ENCODE measurements around the gene SUCO. TPM values are rescaled to one million over a fixed set of nuclear protein-coding genes. Genes with fewer than 3 reads are reported as not detected.
"Not testable (repeated sequence)": the region's sequence is repeated elsewhere in the genome, so short reads cannot be mapped to it uniquely, and the experiment has no call there.

Gene SUCO
- total RNA-seq, 4 donors from 2014 or later: 34.7 to 67.9 (median 37.7) TPM

DNA sequence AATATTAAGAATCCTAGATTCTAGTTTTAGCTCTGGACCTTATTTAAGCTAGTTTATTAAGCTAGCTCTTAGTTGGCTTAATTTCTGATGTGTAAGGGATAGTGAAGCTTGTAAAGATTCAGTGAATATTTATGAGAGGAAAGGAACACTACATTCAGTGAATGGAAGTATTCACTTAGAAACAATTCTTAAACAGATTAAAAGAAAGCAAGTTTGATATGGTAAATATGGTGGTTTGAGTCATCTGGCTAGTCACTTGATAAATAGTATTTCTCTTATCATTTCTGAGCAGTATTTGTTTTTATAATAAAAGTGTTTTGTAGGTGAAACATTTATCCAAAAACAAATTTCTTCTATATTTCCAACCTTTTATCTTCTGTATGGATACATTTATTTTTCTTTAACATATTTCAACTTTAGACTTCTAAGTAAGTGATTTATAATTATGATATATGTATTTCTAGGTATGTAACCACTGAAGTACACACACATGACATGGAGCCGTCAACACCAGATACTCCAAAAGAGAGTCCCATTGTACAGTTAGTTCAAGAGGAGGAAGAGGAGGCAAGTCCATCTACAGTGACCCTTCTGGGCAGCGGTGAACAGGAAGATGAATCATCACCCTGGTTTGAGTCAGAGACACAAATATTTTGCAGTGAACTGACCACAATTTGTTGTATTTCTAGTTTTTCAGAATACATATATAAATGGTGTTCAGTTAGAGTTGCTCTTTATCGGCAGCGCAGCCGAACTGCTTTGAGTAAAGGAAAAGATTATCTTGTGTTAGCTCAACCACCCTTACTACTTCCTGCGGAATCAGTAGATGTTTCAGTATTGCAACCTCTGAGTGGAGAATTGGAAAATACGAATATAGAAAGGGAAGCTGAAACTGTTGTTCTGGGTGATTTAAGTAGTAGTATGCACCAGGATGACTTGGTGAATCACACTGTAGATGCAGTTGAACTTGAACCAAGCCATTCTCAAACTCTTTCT, 55.6 kb downstream of the SUCO start:
- H3K27ac ChIP-seq: no peak overlapping the region
- H3K4me1 ChIP-seq: no peaks in the 10 kb centered on the region
- no peaks in the 10 kb centered on the region for H3K9me3 ChIP-seq
- DNase-seq: no peak
- intact Hi-C loops (cut with DNase I): no loop called here
- peaks cover 18% of the 10 kb centered on the region in 2 donors for H3K36me3 ChIP-seq
- H3K27me3 ChIP-seq: no peaks in the 10 kb centered on the region
- no peak overlapping the region for H3K4me3 ChIP-seq (replicated peaks in 1 of 3)
- no peak for TF ChIP-seq POLR2A (IDR thresholded peaks at IDR 0.05)
- TF ChIP-seq CTCF (IDR thresholded peaks at IDR 0.05): no peak
- WGBS, 2 donors: 85 to 91% methylated on average over 7 of the region's 7 CpGs

DNA sequence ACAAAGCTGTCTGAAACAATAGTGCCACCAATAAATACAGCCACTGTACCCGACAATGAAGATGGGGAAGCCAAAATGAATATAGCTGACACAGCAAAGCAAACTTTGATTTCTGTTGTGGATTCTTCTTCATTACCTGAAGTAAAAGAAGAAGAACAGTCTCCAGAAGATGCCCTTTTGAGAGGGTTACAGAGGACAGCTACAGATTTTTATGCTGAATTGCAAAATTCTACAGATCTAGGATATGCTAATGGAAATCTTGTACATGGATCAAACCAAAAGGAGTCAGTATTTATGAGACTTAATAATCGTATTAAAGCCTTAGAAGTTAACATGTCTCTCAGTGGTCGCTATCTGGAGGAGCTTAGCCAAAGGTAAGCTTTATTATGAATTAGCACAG, 56.6 kb downstream of the SUCO start:
- peaks cover 18 to 19% of the 10 kb centered on the region in 2 donors for H3K36me3 ChIP-seq
- H3K27me3 ChIP-seq: no peaks in the 10 kb centered on the region
- intact Hi-C loops (cut with DNase I): no loop called here
- H3K9me3 ChIP-seq: no peaks in the 10 kb centered on the region
- no peak for TF ChIP-seq POLR2A (IDR thresholded peaks at IDR 0.05)
- TF ChIP-seq CTCF (IDR thresholded peaks at IDR 0.05): no peak
- no peak overlapping the region for H3K27ac ChIP-seq
- WGBS, 2 donors: 95 to 96% methylated on average over 3 of the region's 3 CpGs
- DNase-seq: no peak
- H3K4me1 ChIP-seq: no peaks in the 10 kb centered on the region
- no peak overlapping the region for H3K4me3 ChIP-seq (replicated peaks in 1 of 3)

GRCh38 chr1:172591429-172591828, 58.5 kb downstream of the SUCO start:
- H3K4me1 ChIP-seq; H3K9me3 ChIP-seq; H3K27ac ChIP-seq; DNase-seq; H3K27me3 ChIP-seq; intact Hi-C loops (cut with DNase I); H3K4me3 ChIP-seq (replicated peaks in 1 of 3): not testable (repeated sequence)
- peaks cover 18 to 26% of the 10 kb centered on the region in 2 donors for H3K36me3 ChIP-seq
- WGBS, 2 donors: 100% methylated on average over 1 of the region's 1 CpG; no CpG with 5 or more reads in 1 of the 2 donors

DNA sequence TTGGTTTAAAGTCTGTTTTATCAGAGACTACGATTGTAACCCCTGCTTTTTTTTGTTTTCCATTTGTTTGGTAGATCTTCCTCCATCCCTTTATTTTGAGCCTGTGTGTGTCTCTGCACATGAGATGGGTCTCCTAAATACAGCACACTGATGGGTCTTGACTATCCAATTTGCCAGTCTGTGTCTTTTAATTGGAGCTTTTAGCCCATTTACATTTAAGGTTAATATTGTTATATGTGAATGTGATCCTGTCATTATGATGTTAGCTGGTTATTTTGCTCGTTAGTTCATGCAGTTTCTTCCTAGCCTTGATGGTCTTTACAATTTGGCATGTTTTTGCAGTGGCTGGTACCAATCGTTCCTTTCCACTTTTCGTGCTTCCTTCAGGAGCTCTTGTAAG, 62.1 kb downstream of the SUCO start:
- DNase-seq; H3K27ac ChIP-seq; H3K27me3 ChIP-seq; H3K9me3 ChIP-seq; intact Hi-C loops (cut with DNase I); H3K4me3 ChIP-seq (replicated peaks in 1 of 3); H3K4me1 ChIP-seq: not testable (repeated sequence)
- H3K36me3 ChIP-seq: peaks cover 12 to 17% of the 10 kb centered on the region in 2 donors
- WGBS, 2 donors: 96 to 97% methylated on average over 4 of the region's 4 CpGs

DNA sequence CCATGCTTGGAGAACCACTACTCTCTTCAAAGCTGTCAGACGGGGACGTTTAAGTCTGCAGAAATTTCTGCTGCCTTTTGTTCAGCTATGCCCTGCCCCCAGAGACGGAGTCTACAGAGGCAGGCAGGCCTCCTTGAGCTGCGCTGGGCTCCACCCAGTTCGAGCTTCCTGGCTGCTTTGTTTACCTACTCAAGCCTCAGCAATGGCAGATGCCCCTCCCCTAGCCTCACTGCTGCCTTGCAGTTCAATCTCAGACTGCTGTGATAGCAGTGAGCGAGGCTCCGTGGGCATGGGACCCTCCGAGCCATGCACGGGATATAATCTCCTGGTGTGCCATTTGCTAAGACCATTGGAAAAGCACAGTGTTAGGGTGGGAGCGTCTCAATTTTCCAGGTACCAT, 63.8 kb downstream of the SUCO start:
- H3K27me3 ChIP-seq; DNase-seq; H3K4me1 ChIP-seq; H3K4me3 ChIP-seq (replicated peaks in 1 of 3); intact Hi-C loops (cut with DNase I); H3K27ac ChIP-seq; H3K9me3 ChIP-seq: not testable (repeated sequence)
- 85 to 87% methylated on average over 10 of the region's 10 CpGs for whole genome bisulfite sequencing, 2 donors
- peaks cover 0 to 15% of the 10 kb centered on the region in 2 donors for H3K36me3 ChIP-seq

- WGBS, 2 donors: 94% methylated on average over 3 of the region's 3 CpGs
- intact Hi-C loops (cut with DNase I): no loop called here
- H3K36me3 ChIP-seq: peaks cover 0 to 11% of the 10 kb centered on the region in 2 donors
These were observed 67.0 kb downstream of the SUCO start for GRCh38 chr1:172599912-172600311.

More at GRCh38 chr1:172599912-172600311, 67.0 kb downstream of the SUCO start:
- no peak for DNase-seq
- Histone ChIP-seq H3K27ac (no peak overlapping the region), H3K4me3 (replicated peaks in 1 of 3) (no peak overlapping the region), H3K4me1 (no peaks in the 10 kb centered on the region), H3K9me3 (no peaks in the 10 kb centered on the region), H3K27me3 (no peaks in the 10 kb centered on the region)
- TF ChIP-seq POLR2A (IDR thresholded peaks at IDR 0.05) (no peak), CTCF (IDR thresholded peaks at IDR 0.05) (no peak)

Measured in thyroid gland (tissue), 4 donors.